HG03159 (cell line): ENCODE measurements around the gene KMO.

Source experiments
- ATAC-seq: cut with Tn5 transposase; IDR thresholded peaks from one replicate; pipeline ENCODE4 v1.9.1; 2021; ENCODE audit warnings: mild to moderate bottlenecking, moderate library complexity; ENCODE audit not compliant: unreplicated experiment

The KMO gene

GRCh38 chr1:241532162-241532531 lies at the start of gene KMO:
TSS of gene KMO (plus strand) at chr1:241532378. CDS start at chr1:241532445, 67 bp downstream.
- ATAC-seq: peak; percentile 32

- no peak for ATAC-seq
Measured at GRCh38 chr1:241482761-241483250, 49.4 kb upstream of the KMO start.

DNA sequence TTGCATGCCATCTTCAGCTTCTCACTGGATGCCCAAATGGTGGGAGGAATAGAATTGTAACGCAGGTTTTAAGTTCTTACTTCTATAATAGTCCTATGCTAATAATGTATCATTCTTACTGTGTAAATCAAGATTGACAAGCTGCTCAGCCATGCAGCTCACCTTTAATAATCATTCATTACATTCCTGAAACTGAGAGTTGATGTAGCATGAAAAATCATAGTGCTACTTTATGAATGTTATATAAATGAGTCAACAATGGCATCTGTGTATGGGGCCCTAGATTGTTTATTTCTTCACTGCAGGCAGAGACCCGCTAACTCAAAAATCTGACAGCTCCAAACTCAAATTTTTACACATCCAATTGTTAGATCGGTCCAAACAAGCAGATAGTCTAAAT lies 47.0 kb upstream of the KMO start:
- peak; percentile 77 for ATAC-seq

GRCh38 chr1:241485554-241485992 lies 46.6 kb upstream of the KMO start:
- ATAC-seq: peak; percentile 48

DNA sequence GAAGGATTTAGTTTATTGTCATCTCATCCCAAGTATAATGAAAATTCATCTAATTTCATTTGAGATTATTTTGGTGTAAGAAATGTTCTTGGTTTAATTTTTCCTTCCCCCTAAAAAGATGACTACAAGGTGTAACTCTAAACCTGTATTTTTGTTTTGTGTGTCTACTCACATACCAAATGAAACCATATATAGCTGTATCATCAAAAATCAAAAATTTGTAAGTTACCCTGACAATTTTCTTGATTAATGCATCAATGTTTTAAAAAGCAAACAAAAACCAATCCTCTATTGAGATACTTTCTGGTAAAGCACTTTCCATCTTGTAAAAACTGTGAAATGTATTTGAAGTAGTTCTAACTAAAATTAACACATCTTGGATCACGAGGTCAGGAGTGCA lies 43.4 kb upstream of the KMO start:
- ATAC-seq: no peak

DNA sequence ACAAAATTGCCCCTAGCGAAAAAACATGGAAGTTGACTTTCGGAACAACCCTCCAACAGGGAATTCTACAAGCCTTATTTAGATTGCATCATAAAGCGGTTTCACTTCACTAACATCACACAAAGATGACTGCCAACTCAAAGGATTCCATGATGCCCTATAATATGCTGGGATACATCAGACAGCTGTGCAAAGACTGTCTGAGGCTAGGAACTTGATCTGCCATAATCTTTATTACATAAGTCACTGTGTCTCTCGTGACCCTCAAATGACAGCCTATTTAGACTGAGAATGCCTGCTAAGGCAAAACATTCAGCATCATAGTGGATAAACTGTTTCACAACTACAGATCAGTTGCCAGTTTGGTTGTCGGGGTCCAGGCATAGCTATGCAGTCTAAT lies 36.4 kb upstream of the KMO start:
- ATAC-seq: no peak

GRCh38 chr1:241499910-241500309 lies 32.3 kb upstream of the KMO start:
- no peak for ATAC-seq

DNA sequence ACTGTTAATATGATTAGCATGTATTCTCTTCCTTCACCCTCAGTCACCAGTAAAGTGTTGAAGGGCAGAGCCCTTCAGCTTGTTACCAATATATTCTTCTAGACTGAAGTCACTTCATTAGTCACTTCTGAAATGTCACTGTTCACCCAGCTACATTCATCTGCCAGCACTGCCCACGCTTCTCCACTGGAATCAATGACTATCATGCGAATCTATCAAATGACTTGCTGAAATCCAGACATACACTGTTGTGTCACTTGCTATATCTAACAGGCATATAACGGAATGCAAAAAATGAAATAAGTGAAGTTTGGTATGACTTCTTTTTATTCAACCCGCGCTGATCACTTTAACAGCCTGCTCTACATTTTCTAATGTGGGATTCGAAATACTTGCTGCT lies 28.7 kb upstream of the KMO start:
- ATAC-seq: no peak

- no peak for ATAC-seq
Measured at GRCh38 chr1:241507189-241507863, 24.9 kb upstream of the KMO start.

DNA sequence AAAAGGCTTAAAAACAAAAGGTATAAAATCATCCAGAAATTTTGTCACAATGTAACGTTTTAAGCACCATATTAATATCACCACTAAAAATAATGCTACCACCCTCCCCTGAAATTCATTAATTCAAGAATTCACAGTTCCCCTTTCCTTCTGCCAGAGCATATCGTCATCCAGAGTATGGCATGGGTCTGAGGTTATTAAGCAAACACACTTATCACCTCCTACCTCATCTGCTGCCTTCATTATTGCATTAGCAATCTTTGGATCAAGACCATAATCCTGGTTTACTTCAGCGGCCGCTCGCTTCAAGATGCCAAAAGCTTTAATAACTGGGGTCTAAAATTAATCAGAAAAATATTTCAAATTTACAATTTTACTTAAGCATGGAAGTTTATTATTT lies 18.8 kb upstream of the KMO start:
- no peak for ATAC-seq

DNA sequence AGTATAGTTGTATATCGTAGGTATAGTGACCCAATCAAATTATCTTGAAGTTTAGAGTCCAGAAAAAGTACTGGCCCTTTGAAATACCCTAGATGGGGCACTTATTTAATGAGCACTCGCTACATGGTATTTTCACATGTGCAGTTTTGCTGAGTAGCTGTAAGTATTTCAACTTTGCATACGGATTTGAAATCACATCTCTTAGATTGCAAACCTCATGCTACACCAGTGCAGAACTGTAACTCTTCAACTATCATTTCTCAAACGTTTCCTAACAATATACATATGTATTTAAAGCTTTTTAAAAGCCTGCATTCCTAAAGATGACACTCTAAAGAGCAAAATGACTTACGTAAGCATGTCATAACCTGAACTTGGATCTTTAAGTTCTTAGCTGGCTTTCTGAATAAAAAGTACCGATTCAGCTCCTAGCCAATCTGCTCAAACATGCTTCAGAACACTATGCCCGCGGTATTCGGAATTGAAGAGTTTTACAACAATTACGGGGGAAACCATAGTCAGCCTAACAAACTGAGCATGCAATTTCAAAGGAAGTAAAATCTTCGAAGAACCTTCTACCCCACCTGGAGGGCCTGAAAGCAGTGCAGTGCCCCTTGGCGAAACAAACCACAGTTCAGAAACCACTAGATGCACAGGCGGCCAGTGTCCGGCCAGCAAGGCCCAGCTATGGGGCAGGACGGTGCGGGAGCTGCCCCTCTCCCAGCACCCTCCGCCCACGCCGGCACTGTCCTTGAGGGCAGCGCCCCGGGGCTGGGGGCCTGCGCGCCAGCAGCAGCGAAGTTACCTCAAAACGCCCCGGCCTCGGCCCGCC lies 13.5 kb upstream of the KMO start:
- peak; percentile 35 for ATAC-seq

DNA sequence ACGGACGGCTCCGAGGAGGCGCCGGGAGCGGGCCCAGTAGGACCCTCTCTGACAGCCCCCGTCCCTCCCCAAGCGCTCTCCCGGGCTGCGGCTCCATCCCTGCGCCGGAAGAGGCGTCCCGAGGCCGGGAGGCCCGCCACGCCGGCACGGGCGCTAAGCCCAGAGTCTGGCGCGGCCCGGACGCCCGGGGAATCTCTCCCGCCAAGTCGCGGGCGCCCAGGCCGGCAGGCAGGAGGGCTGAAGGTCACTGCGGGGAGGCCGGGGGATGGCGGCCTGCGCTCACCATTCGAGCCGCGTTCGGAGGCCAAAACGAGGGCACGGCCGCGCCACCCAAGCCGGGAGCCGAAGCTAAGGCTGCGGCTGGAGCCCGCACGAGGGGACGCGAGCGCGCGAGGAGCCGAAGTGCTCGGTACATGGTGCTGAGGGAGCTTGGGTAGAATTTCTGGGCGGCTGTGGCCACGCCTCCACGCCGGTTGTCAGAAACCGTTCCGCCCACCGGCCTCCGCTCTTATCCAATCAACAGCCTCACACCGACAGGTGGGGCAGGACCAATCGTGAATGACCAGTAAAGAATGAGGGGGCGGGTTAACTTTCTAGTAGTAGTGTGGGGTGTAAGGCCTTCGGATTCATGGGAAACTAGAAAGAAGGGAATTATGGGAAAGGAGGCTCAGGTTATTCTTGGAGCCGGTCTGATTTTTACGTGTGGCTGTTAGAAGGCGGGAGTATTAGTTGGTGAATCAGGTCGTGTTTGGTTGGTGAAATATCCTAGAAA lies 12.7 kb upstream of the KMO start, which contains the start of gene FH:
Gene FH (minus strand): TSS at position 448 of the 772 bp plus-strand sequence. CDS start 33 bp downstream, at position 415.
- ATAC-seq: peak; percentile 99

DNA sequence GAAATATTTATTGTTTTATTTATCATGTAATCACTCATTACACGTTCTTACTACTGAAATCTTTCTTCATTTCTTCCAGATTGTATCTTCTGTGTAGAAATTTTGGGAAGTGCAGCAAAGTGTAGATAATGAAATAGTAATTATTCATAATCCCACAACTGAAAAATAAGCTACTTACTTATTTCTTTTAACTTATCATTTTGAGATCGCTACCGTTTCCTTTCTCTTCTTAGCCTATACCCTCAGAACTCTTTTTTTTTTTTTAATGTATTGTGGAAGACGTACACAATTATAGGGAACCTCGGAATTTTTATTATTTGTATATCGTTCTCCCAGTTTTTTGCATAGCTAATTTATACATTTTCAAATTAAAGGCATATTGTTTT lies 12.1 kb upstream of the KMO start:
- ATAC-seq: no peak

DNA sequence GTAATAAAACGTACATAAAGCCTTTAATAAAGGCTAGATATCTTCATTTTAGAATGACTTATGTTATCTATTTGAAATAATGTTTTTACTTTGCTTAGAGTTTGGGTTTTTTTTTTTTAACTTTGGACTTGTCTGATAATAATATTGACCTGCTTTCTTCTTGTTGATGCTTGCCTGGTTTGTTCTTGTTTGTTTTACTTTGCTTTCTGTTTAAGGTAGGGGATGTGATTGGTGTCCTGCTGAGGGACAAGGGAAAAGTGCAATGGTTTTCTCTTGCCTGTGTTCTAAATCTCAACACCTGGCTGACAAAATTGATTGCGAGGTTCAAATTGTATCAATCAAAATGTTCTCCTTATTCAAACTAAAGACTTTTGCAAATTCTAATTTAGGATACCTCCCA lies 10.5 kb upstream of the KMO start:
- ATAC-seq: no peak

DNA sequence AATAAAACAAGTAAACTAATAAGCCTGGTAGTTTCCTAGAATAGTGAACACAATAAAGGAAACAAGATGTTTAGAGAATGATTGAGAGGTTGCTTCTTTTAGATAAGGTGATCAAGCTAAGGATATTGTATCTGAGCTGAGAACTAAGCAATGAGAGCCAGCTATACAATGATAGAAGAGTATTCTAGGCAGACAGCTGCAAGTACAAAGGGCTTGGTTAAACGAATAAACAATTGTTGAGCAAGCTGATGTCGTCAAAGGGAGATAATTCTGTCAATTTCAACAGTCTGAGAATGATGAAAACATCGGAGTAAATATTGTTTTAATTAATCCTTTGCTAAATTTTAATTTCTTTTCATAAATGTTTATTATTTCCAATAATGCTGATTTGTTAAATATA lies 7.2 kb upstream of the KMO start:
- no peak for ATAC-seq

DNA sequence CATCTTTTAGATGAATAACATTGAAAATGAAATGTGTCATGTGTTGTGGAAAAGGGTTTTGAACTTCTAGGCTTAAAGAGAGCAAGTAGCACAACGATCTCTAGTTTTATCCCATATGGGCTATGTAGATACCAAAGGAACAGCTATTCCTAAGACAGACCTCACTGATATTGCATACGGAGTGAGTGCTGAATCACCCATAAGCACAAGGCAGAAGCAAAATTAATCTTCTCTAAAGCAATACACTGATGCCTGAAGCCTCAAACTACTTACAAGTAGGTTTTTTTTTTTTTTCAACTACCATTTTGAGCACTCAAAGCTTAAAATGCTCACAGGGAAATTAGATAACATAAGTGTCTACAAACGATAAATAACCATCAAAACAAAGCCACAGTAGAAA lies 5.0 kb upstream of the KMO start:
- no peak for ATAC-seq

GRCh38 chr1:241531195-241532161 lies 700 bp upstream of the KMO start:
- peak; percentile 65 for ATAC-seq

DNA sequence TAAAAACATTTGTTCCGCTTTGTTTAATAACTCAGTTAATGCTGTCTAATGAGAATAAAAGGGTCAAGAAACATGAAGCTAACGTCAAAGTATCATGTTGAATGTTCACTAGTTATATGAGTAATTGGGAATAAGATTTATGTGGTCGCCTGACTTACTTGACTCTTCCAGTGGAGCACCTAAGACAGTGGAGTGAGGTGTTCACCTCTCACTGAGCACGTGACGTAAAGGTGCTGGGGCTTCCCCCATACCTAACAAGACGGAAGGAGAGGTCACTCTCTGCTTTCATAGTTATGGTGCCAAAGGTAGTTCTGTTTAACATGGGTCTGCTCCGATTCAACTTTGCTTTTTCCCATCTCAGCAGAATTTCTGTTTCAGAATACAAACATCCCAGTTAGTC lies 686 bp downstream of the KMO start:
- peak; percentile 63 for ATAC-seq

DNA sequence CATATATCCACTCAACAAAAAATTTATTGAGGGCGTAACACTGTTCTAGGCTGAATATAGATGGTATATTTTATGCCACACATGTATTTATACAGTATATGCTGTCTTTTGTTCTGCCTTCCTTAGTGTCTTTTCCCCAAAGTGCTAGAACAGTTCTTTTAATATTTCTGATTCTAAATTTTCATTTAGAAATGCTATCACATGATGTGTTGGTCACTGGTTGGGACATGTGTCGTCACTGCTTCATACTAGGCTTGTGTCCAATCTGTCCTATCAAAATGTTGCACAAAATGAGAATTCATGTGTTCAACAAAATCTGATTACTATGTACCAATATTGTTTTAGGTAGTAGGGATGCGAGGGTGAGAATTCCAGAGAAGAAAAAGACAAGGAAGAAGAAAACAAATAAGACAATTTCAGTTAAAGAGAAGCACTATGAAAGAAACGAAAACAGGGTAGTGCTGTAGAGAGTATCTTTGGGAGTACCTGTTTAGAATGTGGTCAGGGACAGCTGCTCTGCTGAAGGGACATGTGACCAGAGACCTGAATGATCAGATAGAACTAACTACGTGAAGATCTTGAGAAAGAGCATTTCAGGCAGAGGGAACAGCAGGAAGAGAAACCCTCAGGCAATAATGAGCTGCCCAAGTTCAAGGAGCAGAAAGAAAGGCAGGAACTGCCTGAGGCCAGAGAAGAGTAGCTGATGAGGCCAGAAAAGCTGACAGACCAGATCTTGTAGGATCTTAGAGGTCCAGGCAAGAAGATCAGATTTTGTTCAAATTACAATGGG lies 1.3 kb downstream of the KMO start:
- ATAC-seq: peak; percentile 25
